Ureter (tissue), 1 donor: ENCODE results near the gene PGA5. TPM values are rescaled to one million over a fixed set of nuclear protein-coding genes. Genes with fewer than 3 reads are reported as not detected.

ENCODE experiments used
- DNase-seq: peaks from one replicate; pipeline ENCODE4 v3.0.0-alpha.2; 2020; ENCODE audit warnings: low spot score
- total RNA-seq: library from RNA; stranded (reverse); gene quantifications from one replicate; pipeline ENCODE4 v1.2.4, GENCODE V29; 2023
- donor health status: DM: yes; HTN: yes; CAD: no.

The PGA5 gene
- total RNA-seq, 1 donor from 2014 or later = not detected

DNA sequence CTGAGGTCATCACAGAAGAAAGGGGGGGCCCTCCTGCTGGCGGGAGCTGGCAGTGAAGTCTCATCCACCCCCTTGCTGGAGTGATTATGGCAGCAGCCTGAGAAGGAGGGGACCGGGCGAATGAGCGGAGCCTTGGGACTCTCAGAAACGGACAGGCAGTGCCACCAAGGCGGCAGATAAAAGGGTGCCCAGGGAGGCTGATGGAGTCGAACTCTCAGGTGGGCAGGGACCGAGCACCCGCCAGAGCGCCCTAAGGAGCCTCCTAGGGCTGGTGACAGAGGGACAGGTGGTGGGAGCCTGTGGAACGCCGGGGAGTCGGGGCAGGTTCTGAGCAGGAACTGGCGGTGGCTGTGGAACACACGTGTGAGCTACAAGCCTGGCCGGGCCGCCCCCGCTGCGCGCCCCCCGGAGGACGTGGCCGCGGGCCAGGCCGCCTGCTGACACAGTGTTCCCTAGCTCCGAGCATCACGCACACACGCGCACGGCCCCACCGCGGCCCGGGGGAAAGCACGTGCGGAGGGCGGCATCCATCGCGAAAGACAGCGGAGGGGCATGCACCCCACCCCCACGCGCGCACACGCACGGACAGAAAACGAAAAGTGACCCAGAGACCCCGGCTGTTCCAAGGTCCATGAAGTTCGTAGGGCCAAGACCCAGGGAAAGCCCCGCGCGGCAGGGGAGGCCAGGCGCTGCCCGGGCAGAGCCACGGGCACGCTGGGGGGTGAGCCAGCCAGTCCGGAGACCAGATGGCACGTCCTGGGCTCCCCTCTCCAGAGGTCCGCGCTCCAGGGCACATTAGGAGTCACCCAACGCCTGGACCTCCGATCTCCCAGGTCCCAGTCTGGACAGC lies 53.1 kb downstream of the PGA5 start:
- peak; percentile 53 for DNase-seq

DNA sequence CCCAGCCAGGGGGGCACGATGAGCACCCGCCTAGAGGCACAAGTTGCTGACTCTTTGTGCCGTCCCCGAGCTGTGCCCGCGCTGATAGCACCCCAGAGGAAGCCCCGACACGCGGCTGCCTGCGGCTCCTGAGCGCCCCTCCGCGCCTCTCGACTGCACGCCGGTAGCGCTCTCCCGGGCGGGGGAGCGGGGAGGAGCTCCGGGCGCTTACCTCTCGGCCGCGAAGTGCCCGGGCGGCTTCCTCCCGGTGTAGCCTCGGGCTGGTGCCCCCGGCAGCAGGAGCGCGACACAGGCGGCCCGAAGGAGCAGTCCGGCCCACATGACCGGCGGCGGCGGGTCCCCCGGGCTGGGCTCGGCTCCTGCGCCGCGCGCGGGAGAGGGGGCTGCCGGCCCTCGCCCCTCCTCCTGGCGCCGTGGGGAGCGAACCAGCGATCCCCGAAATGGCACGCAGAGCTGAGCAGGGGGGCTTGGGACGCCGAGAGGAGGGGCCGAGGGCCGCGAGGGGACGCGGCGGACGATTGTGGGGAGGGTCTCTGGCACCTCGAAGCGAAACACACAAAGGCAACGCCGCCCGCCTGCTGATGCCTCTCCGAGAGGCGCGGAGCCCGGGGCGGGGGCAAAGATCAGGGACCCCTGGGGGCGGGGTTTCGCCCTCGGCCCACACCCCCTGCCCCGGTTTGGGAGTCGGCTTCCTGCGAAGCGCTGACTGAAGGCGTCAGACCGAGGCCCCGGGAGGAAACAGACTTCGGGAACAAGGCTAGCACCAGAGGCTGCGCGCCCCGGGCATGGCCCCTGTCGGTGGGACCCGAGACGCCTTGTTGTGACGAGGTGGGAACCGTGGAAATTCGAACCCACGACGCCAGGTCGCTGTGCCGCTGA lies 54.0 kb downstream of the PGA5 start, which contains the start of gene VWCE:
VWCE (minus strand) TSS at position 600 of the 879 bp plus-strand sequence; CDS start at position 321, 279 bp downstream.
- DNase-seq = peak; percentile 57

DNA sequence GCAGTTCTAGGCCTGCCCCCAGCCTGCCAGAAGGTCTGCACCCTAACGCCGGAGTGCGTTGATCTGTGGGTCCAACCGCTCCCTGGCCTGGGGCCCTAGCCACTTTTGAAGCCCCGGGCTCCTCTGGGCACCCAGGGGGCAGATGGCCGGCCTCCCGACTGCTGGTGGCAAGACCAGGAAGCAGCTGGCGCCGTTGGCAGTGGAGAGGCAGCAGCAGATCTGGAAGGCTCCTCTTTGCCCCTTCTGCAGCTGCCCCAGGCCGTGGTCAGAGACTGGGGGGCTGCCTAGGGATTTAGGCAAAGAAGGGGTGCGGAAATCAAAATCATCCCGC lies 54.6 kb downstream of the PGA5 start:
- DNase-seq = no peak

DNA sequence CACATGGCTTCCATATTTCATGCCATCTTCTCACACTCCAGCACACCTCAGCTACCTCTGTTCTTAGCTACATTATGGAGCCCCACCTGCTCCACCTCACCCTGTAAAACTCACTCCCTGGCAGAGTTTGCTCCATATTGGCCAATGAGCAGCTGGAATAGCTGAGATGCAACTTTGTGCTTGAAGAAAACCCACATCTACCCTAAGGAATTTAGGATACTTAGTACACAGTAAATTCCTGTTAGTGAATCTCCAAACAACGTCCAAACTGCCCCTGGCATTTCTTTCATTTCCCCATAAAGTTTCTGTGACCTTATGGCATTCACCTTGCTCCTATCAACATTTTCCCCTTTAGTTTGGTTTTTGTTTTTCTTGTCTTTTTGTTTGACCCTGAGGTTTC lies 56.4 kb downstream of the PGA5 start:
- no peak for DNase-seq

DNA sequence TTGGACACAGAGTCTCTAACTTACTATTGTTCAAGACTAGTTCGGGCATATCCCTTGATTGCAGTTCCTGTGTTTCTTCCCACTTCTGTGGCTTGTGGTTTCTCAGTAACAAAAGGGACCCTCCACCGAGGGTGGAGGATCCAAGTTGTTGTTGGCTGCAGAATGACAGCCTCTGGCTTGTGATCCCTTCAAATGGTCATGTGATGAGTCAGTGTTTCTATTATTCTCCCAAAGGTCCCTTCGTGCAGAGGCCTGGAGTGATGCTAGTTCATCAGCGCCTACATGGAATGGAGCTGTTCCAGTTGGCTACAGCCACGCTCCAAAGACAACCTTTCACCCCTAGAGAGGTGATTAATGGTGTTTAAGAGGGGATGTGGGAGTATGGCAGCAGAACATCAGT lies 56.8 kb downstream of the PGA5 start:
- no peak for DNase-seq

DNA sequence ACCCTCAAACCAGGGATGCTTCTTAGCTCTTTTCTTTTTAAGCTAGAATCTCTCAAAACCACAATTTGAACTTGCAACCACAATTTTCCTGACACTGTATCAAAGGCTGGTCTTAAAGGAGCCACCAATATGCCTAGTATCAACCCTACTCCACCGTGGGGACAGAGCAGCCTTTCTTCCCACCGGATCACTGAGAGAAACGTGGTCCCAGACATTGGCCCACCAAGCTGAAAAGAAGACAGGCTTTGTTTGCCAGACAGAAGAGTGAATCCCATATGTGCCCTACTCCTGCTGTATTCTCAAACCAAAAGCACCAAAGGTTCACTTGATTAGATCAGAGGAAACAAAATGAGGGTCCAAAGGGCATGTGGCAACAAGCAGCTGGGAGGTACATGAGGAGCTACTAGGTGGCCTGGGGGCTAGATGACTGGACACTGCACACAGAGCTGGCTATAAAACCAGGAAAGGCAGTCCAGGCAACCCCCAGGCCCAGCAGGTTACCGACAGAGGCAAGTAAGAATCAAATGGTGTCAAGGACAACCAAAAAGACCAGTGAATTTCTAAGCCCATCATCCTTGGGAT lies 57.8 kb downstream of the PGA5 start:
- no peak for DNase-seq

Other genes starting within 250 kb of the PGA5 start
- gene CD5, start 138.7 kb upstream of the PGA5 start, total RNA-seq = 1.6 TPM
- 30.8 TPM for gene VPS37C, start 79.7 kb upstream of the PGA5 start, total RNA-seq
- not detected for gene PGA3, start 37.7 kb upstream of the PGA5 start, total RNA-seq
- gene PGA4, start 18.8 kb upstream of the PGA5 start, total RNA-seq = not detected
- gene VWCE, start 54.1 kb downstream of the PGA5 start, total RNA-seq = 4.1 TPM
- 193 TPM for gene DDB1, start 91.9 kb downstream of the PGA5 start, total RNA-seq
- gene TKFC, start 92.1 kb downstream of the PGA5 start, total RNA-seq = 99.8 TPM
- 48.4 TPM for gene CYB561A3, start 120.7 kb downstream of the PGA5 start, total RNA-seq
- gene TMEM138, start 121.2 kb downstream of the PGA5 start, total RNA-seq = 69.5 TPM
- 17.3 TPM for gene TMEM216, start 151.4 kb downstream of the PGA5 start, total RNA-seq
- gene CPSF7, start 188.8 kb downstream of the PGA5 start, total RNA-seq = 124 TPM
- 40.4 TPM for gene SDHAF2, start 188.9 kb downstream of the PGA5 start, total RNA-seq